Right forelimb (tissue), 1 donor: ENCODE measurements around the gene TTF1.
"Not testable (repeated sequence)": the region's sequence is repeated elsewhere in the genome, so short reads cannot be mapped to it uniquely, and the experiment has no call there.

Source experiments
- DNase-seq: peaks from one replicate; pipeline ENCODE4 v3.0.0-alpha.2; 2018

Gene TTF1

GRCh38 chr9:132410642-132411041, 4.0 kb upstream of the TTF1 start:
- no peak for DNase-seq

DNA sequence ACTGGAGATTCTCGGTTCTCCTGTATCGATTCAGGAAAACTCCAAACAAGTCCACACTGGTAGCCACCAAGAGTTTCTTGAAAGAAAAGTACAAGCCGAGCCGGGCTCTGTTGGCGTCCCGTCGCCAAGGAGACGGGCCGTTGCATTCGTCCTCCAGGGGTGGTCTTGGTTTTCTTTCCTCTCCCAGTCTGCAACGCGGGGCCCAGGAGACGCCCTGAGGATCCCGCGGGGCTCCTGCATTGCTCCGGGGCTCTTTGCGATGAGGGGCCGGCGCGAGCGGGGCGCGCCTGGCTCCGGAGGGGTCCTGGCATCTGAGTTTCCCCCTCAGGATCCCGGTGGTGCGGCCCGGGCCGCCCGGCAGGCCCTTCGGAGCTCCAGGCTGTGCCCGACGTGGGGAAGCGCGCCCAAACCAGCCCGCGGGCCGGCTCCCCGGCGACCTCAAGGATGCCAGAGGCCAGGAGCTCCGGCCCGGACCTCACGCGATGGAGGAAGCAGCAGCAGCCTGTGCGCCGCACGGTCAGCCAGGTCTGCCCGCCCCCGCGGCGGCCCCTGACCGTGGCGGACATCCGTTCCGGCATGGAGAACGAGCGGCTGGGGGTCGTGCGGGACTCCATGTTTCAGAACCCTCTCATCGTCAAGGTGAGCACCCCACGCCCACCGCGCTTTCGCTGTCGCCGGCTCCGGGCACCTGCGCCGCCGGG, 3.3 kb upstream of the TTF1 start, which contains the start of gene CFAP77:
CFAP77 (plus strand) TSS at position 384 of the 701 bp plus-strand sequence; CDS start at position 445, 61 bp downstream.
- peak; percentile 67 for DNase-seq

DNA sequence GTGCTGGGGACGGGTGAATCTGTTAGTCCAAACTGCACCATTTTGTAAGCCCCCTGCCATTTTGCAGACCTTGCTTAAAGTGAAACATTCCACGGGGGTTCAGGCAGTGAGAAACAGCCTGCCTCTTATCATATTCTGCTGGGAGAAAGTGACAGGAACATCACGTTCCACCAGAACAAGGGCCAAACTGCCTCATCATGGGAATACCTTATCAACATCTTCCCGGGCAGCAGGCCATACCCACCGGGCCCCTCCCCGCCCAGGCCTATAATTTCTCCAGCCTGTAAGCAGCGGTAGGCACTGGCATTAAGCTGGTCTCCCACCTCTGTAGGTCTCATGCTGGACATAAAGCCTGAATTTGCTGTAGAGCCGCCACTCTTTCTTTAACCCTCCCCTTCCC, 1.9 kb upstream of the TTF1 start:
- no peak for DNase-seq

DNA sequence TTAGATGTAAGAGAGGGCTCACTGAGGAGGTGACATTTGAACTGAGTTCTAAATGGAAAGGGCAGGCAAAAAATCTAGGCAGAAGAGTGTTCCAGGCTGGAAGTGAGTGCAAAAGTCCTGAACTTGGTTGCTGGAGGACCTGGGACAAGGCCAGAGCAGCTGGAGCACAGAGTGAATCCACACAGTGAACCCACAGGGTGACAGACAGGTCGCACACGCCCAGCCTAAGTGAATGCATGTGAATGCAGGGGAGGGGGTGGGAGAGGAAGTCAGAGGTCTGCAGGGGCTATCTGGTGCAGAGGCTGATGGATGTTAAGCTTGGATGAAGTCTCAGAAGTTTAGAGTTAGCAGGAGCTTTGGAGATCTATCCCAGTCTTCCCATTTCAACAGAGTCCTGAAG, 556 bp upstream of the TTF1 start:
- DNase-seq, result no peak

GRCh38 chr9:132404228-132404881, 2.3 kb downstream of the TTF1 start:
- no peak for DNase-seq

- DNase-seq, result no peak
Measured at GRCh38 chr9:132401824-132402223, 4.8 kb downstream of the TTF1 start.

- DNase-seq, result no peak
Measured at GRCh38 chr9:132395560-132395959, 11.1 kb downstream of the TTF1 start.

DNA sequence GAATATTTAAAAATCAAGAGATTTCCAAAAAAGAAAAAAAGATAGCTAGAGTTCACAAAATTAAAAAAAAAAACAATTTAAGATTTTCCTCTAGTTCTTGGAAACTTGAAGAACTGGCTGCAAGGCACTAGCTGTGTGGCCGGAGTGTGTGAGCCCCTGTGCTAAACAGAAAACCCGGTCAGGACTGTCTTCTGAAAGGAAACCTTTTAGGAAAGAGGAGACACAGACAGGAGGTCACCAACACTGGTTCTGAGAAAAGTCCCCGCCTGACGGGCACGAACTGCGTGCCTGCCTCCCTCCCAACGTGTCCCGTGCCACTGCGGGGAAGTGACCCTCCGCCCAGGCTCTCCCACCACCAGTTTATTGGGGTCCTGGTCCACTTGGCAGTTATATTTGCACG, 15.2 kb downstream of the TTF1 start:
- no peak for DNase-seq

- DNase-seq, result no peak
Measured at GRCh38 chr9:132390966-132391365, 15.7 kb downstream of the TTF1 start.

- DNase-seq, result no peak
Measured at GRCh38 chr9:132387133-132387532, 19.5 kb downstream of the TTF1 start.

GRCh38 chr9:132384376-132384775, 22.3 kb downstream of the TTF1 start:
- DNase-seq, result no peak

- no peak for DNase-seq
Measured at GRCh38 chr9:132383462-132383883, 23.2 kb downstream of the TTF1 start.

DNA sequence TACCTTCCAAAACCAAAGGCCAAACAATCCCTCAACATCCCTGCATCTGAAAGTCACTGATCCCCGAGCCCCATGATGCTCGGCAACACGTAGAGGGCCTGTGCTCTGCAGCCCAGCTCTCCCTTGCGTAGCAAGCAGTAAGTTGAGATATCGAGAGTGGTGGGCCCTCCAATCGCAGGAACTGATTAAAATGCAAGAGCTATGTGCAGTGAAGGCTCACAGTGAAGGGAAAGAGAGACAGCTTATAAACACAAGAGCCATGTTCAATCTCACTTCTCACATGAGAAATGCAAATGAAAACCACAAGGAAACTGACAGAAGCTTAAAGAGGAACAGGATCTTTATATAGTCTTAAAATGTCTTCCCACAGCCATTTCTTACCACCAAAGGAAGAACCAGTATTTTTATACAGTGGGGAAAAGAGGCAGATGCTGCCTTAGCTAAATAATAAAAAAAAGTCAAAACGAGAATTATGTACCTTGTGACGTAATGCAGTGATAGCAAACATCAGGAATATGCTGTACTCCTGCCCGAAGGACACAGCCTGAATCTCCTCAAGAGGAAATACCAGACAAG, 24.6 kb downstream of the TTF1 start:
- DNase-seq, result no peak

DNA sequence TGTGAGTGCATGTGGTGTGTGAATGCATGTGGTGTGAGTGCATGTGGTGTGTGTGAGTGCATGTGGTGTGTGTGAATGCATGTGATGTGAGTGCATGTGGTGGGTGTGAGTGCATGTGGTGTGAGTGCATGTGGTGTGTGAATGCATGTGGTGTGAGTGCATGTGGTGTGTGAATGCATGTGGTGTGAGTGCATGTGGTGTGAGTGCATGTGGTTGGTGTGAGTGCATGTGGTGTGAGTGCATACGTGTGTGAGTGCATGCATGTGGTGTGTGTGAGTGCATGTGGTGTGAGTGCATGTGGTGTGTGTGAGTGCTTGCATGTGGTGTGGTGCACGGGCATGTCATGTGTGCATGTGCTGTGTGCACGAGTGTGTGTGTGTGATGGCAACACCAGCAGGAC, 28.2 kb downstream of the TTF1 start:
- not testable (repeated sequence) for DNase-seq

- DNase-seq, result not testable (repeated sequence)
Measured at GRCh38 chr9:132377769-132378168, 28.9 kb downstream of the TTF1 start.

GRCh38 chr9:132372177-132373095, 34.2 kb downstream of the TTF1 start:
- no peak for DNase-seq

DNA sequence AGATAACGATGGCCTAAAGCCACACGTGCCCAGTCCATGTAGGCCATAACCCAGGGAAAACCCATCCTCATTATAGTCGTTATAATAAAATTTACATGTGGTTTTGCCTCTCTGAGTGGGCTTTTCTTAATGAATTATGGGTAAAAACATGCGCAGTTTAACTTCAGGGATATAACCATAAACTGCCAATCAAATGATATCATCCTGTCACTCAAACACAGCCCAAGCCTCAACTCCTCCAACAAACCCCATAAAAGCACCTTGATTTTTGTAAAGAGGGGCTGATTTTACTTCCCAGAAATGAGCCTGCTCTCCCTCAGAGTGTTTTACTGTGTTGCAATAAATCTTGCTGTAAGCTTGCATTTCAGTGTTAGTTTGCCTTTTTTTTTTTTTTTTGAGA, 36.0 kb downstream of the TTF1 start:
- DNase-seq, result no peak

DNA sequence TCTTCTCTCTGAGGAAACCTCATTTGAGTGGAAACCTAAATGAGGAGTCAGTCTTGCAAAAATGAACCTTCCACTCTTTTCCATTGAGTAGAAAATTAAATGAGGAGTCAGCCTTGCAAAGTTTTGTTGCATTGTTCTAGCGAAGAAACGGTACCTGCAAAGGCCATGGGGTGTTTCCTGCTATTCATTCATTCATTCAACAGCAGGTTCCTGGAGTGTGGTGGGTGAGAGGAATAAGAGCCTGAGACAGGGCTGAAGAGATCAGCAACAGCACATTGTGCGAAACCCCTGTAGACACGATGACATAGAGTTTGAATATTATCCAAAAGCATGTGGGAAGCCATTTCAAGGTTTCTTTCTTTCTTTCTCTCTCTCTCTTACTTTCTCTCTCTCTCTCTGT, 37.2 kb downstream of the TTF1 start:
- DNase-seq, result no peak

GRCh38 chr9:132367613-132368313, 38.9 kb downstream of the TTF1 start:
- DNase-seq, result no peak

DNA sequence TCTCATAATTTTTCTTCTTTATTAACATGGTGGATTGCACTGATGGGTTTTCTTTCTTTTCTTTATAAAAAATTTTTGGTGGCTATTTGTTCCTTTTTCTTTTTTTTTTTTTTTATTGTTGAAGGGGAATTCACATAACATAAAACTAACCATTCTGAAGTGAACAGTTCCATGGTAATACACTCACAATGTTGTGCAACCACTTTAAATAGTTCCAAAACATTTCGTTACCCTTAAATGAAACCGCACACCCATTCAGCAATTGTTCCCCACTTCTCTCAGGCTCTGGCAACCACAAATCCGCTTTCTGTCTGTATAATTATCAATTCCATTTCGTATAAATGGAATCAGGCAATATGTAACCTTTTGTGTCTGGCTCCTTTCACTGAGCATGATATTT, 40.2 kb downstream of the TTF1 start:
- DNase-seq, result no peak

DNA sequence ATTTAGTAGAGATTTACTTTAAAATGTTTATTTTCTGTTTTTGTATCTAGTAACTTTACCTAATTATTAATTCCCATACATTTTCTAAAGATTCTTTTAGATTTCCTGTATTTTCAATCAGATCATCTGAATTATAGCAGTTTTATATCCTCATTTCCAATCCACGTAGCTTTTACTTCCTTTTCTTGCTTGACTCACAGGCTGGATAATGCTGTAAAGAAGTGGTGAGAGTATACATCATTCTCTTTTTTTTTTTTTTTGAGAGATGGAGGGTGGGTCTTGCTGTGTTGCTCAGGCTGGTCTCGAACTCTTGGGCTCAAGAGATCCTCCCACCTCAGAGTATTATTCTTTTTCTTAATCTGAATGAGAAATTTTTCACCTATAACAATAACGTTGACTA, 40.7 kb downstream of the TTF1 start:
- DNase-seq, result no peak

GRCh38 chr9:132364068-132364467, 42.6 kb downstream of the TTF1 start:
- DNase-seq, result no peak

DNA sequence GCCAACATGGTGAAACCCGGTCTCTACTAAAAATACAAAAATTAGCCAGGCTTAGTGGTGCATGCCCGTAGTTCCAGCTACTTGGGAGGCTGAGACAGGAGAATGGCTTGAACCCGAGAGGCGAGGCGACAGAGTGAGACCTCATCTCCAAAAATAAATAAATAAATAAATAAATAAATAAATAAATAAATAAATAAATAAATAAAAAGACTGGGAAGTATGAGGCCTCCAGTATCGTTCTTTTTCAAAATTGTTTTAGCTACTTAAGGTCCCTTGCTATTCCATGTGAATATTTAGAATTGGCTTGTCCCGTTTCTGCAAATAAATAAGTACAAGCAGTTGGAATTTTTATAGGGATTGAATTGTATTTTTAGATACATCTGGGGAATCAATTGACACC, 48.9 kb downstream of the TTF1 start:
- no peak for DNase-seq
